IPS-18a (cell line): ENCODE measurements around the gene CMYA5.
"Not testable (repeated sequence)": the region's sequence is repeated elsewhere in the genome, so short reads cannot be mapped to it uniquely, and the experiment has no call there.

Source experiments
- H3K27ac ChIP-seq: one replicate; pipeline ENCODE4 v1.5.1; 2013; ENCODE audit warnings: low read length
- H3K27me3 ChIP-seq: one replicate; pipeline ENCODE4 v1.6.1; 2013; ENCODE audit warnings: mild to moderate bottlenecking, low read length; ENCODE audit not compliant: control insufficient read depth, insufficient read depth
- H3K36me3 ChIP-seq: one replicate; pipeline ENCODE4 v1.6.1; 2013; ENCODE audit warnings: low read depth, low read length; ENCODE audit not compliant: control insufficient read depth
- H3K4me1 ChIP-seq: one replicate; pipeline ENCODE4 v1.6.1; 2013; ENCODE audit warnings: low read depth, low read length; ENCODE audit not compliant: control insufficient read depth
- H3K4me3 ChIP-seq: one replicate; pipeline ENCODE4 v1.5.1; 2013; ENCODE audit warnings: low read length
- H3K9ac ChIP-seq: one replicate; pipeline ENCODE4 v1.6.1; 2013; ENCODE audit warnings: mild to moderate bottlenecking, low read length, moderate library complexity
- H3K9me3 ChIP-seq: one replicate; pipeline ENCODE4 v1.6.1; 2013; ENCODE audit warnings: low read depth, low read length; ENCODE audit not compliant: control insufficient read depth

CMYA5 gene

GRCh38 chr5:79704553-79704952 lies 14.9 kb downstream of the CMYA5 start:
- H3K4me3 ChIP-seq: no peak overlapping the region
- H3K9me3 ChIP-seq: no peaks in the 10 kb centered on the region
- H3K36me3 ChIP-seq: no peaks in the 10 kb centered on the region
- H3K27me3 ChIP-seq: no peaks in the 10 kb centered on the region
- H3K4me1 ChIP-seq: no peaks in the 10 kb centered on the region
- H3K27ac ChIP-seq: no peak overlapping the region
- H3K9ac ChIP-seq: no peak overlapping the region

- H3K36me3 ChIP-seq: no peaks in the 10 kb centered on the region
- no peaks in the 10 kb centered on the region for H3K27me3 ChIP-seq
- H3K27ac ChIP-seq: no peak overlapping the region
- no peaks in the 10 kb centered on the region for H3K4me1 ChIP-seq
- no peak overlapping the region for H3K9ac ChIP-seq
- H3K9me3 ChIP-seq: no peaks in the 10 kb centered on the region
- no peak overlapping the region for H3K4me3 ChIP-seq
Measured at GRCh38 chr5:79705632-79706031, 16.0 kb downstream of the CMYA5 start.

- H3K27me3 ChIP-seq, H3K9me3 ChIP-seq, H3K4me3 ChIP-seq: not testable (repeated sequence)
Measured at GRCh38 chr5:79706317-79706716, 16.7 kb downstream of the CMYA5 start.

GRCh38 chr5:79707535-79707934 lies 17.9 kb downstream of the CMYA5 start:
- H3K27ac ChIP-seq: no peak overlapping the region
- H3K36me3 ChIP-seq: no peaks in the 10 kb centered on the region
- H3K4me1 ChIP-seq: no peaks in the 10 kb centered on the region
- no peaks in the 10 kb centered on the region for H3K9me3 ChIP-seq
- H3K9ac ChIP-seq: no peak overlapping the region
- H3K4me3 ChIP-seq: no peak overlapping the region
- no peaks in the 10 kb centered on the region for H3K27me3 ChIP-seq

More at GRCh38 chr5:79706317-79706716, 16.7 kb downstream of the CMYA5 start:
- H3K36me3 ChIP-seq, H3K4me1 ChIP-seq, H3K27ac ChIP-seq, H3K9ac ChIP-seq: not testable (repeated sequence)

GRCh38 chr5:79712741-79713140 lies 23.1 kb downstream of the CMYA5 start:
- Histone ChIP-seq H3K9ac (no peak overlapping the region), H3K27ac (no peak overlapping the region), H3K9me3 (no peaks in the 10 kb centered on the region), H3K36me3 (no peaks in the 10 kb centered on the region), H3K27me3 (no peaks in the 10 kb centered on the region), H3K4me3 (no peak overlapping the region), H3K4me1 (no peaks in the 10 kb centered on the region)

- H3K4me1 ChIP-seq: no peaks in the 10 kb centered on the region
- H3K36me3 ChIP-seq: no peaks in the 10 kb centered on the region
- no peak overlapping the region for H3K27ac ChIP-seq
- H3K4me3 ChIP-seq: no peak overlapping the region
- H3K9ac ChIP-seq: no peak overlapping the region
- H3K27me3 ChIP-seq: no peaks in the 10 kb centered on the region
- no peaks in the 10 kb centered on the region for H3K9me3 ChIP-seq
Measured at GRCh38 chr5:79713727-79714126, 24.1 kb downstream of the CMYA5 start.

- H3K9me3 ChIP-seq: peaks cover 10% of the 10 kb centered on the region
- no peaks in the 10 kb centered on the region for H3K36me3 ChIP-seq
- H3K27me3 ChIP-seq: no peaks in the 10 kb centered on the region
- no peak overlapping the region for H3K27ac ChIP-seq
- H3K4me1 ChIP-seq: no peaks in the 10 kb centered on the region
- H3K4me3 ChIP-seq: no peak overlapping the region
- H3K9ac ChIP-seq: no peak overlapping the region
Measured at GRCh38 chr5:79716839-79717238, 27.2 kb downstream of the CMYA5 start.

GRCh38 chr5:79720096-79720495 lies 30.5 kb downstream of the CMYA5 start:
- Histone ChIP-seq H3K9me3 (peaks cover 10% of the 10 kb centered on the region), H3K4me3 (no peak overlapping the region), H3K27me3 (no peaks in the 10 kb centered on the region), H3K36me3 (no peaks in the 10 kb centered on the region), H3K9ac (no peak overlapping the region), H3K4me1 (no peaks in the 10 kb centered on the region), H3K27ac (no peak overlapping the region)

- Histone ChIP-seq H3K27ac (no peak overlapping the region), H3K27me3 (no peaks in the 10 kb centered on the region), H3K36me3 (no peaks in the 10 kb centered on the region), H3K4me3 (no peak overlapping the region), H3K9me3 (no peaks in the 10 kb centered on the region), H3K4me1 (no peaks in the 10 kb centered on the region), H3K9ac (no peak overlapping the region)
Measured at GRCh38 chr5:79727451-79728355, 38.1 kb downstream of the CMYA5 start.

- H3K9me3 ChIP-seq: no peaks in the 10 kb centered on the region
- H3K27ac ChIP-seq: no peak overlapping the region
- no peak overlapping the region for H3K4me3 ChIP-seq
- no peaks in the 10 kb centered on the region for H3K27me3 ChIP-seq
- no peak overlapping the region for H3K9ac ChIP-seq
- H3K36me3 ChIP-seq: no peaks in the 10 kb centered on the region
- no peaks in the 10 kb centered on the region for H3K4me1 ChIP-seq
Measured at GRCh38 chr5:79728396-79728795, 38.8 kb downstream of the CMYA5 start.

GRCh38 chr5:79729679-79730078 lies 40.0 kb downstream of the CMYA5 start:
- Histone ChIP-seq H3K27me3 (no peaks in the 10 kb centered on the region), H3K4me3 (no peak overlapping the region), H3K4me1 (no peaks in the 10 kb centered on the region), H3K9me3 (no peaks in the 10 kb centered on the region), H3K27ac (no peak overlapping the region), H3K36me3 (no peaks in the 10 kb centered on the region), H3K9ac (no peak overlapping the region)

GRCh38 chr5:79730564-79730963 lies 40.9 kb downstream of the CMYA5 start:
- H3K27me3 ChIP-seq: no peaks in the 10 kb centered on the region
- H3K9ac ChIP-seq: no peak overlapping the region
- H3K4me1 ChIP-seq: no peaks in the 10 kb centered on the region
- no peak overlapping the region for H3K4me3 ChIP-seq
- H3K27ac ChIP-seq: no peak overlapping the region
- no peaks in the 10 kb centered on the region for H3K36me3 ChIP-seq
- H3K9me3 ChIP-seq: no peaks in the 10 kb centered on the region
